ENCODE measurements around the gene GCGR. TPM values are rescaled to one million over a fixed set of nuclear protein-coding genes. Genes with fewer than 3 reads are reported as not detected.

GCGR gene
- total and polyA plus RNA-seq, 2 of the 13 experiments (the other 11 are each of a cell fraction or from before 2014, with no cell fraction given) = 0.04 to 0.13 TPM

GRCh38 chr17:81821603-81822311 is 17.8 kb downstream of the GCGR start (continued):
- TF ChIP-seq FOXP4 (CRISPR knock-in tag; IDR thresholded peaks at IDR 0.05) (0 out of 2 replicates have a peak, but pooled peaks have one; percentile 24), ZNF263 (CRISPR knock-in tag; IDR thresholded peaks at IDR 0.05) (peak; percentile 97), SRSF9 (IDR thresholded peaks at IDR 0.05; ENCODE audit: borderline replicate concordance, insufficient read depth, low read depth, low read length, poor library complexity, severe bottlenecking) (no peak), ZNF567 (CRISPR knock-in tag; IDR thresholded peaks at IDR 0.05; ENCODE audit: borderline replicate concordance) (no peak), HOXA9 (CRISPR knock-in tag; IDR thresholded peaks at IDR 0.05; ENCODE audit: borderline replicate concordance) (no peak), EHMT2 (IDR thresholded peaks at IDR 0.05; ENCODE audit: borderline replicate concordance, low read depth, low read length) (no peak), NR2F6 (IDR thresholded peaks at IDR 0.05) (0 out of 2 replicates have a peak, but pooled peaks have one; percentile 13), NR2F6 (CRISPR knock-in tag; IDR thresholded peaks at IDR 0.05) (no peak), ZFP36 (IDR thresholded peaks at IDR 0.05; ENCODE audit: borderline replicate concordance, low read depth, low read length, partially characterized antibody) (no peak), SRY (CRISPR knock-in tag; IDR thresholded peaks at IDR 0.05) (no peak), MEIS2 (CRISPR knock-in tag; IDR thresholded peaks at IDR 0.05) (0 out of 2 replicates have a peak, but pooled peaks have one; percentile 20), MLXIP (CRISPR knock-in tag; IDR thresholded peaks at IDR 0.05; ENCODE audit: borderline replicate concordance) (no peak), KDM5A (IDR thresholded peaks at IDR 0.05; ENCODE audit: borderline replicate concordance, low read length) (no peak), CTCF (CRISPR knock-in tag; IDR thresholded peaks at IDR 0.05) (peak; percentile 90), NFIB (CRISPR knock-in tag; IDR thresholded peaks at IDR 0.05; ENCODE audit: borderline replicate concordance) (no peak), ZNF253 (CRISPR knock-in tag; IDR thresholded peaks at IDR 0.05; ENCODE audit: borderline replicate concordance) (peak; percentile 33; the same call in 1 of the 2 replicates), TBX3 (IDR thresholded peaks at IDR 0.05; ENCODE audit: borderline replicate concordance) (no peak), SNRNP70 (IDR thresholded peaks at IDR 0.05; ENCODE audit: low read depth, low read length) (no peak), ZNF432 (CRISPR knock-in tag; IDR thresholded peaks at IDR 0.05; ENCODE audit: borderline replicate concordance) (no peak), ZNF639 (CRISPR knock-in tag; conservative IDR thresholded peaks at IDR 0.05) (peak; percentile 49; the same call in 1 of the 2 replicates), KLF13 (CRISPR knock-in tag; IDR thresholded peaks at IDR 0.05) (no peak), NFRKB (IDR thresholded peaks at IDR 0.05) (no peak)

All from HepG2 (cell line).